PFSK-1 (cell line): ENCODE results near the gene LSS.

ENCODE experiments used
- SIN3A ChIP-seq: IDR thresholded peaks from 2 replicates; pipeline ENCODE4 v1.6.1; 2012; ENCODE audit warnings: mild to moderate bottlenecking, low read length, moderate library complexity, borderline replicate concordance; ENCODE audit not compliant: insufficient read depth
- TF ChIP-seq, protein P1 (sequence below), 2 experiments: IDR thresholded peaks; 2 replicates each; pipeline versions ENCODE4 v1.6.1 to v1.8.0; 2011 to 2012; ENCODE audit warnings: low read depth in 2 of 2, low read length in 2 of 2, control low read depth in 1 of 2, inconsistent platforms in 1 of 2, mild to moderate bottlenecking in 1 of 2, moderate library complexity in 1 of 2; ENCODE audit not compliant: insufficient read depth in 1 of 2

DNA sequence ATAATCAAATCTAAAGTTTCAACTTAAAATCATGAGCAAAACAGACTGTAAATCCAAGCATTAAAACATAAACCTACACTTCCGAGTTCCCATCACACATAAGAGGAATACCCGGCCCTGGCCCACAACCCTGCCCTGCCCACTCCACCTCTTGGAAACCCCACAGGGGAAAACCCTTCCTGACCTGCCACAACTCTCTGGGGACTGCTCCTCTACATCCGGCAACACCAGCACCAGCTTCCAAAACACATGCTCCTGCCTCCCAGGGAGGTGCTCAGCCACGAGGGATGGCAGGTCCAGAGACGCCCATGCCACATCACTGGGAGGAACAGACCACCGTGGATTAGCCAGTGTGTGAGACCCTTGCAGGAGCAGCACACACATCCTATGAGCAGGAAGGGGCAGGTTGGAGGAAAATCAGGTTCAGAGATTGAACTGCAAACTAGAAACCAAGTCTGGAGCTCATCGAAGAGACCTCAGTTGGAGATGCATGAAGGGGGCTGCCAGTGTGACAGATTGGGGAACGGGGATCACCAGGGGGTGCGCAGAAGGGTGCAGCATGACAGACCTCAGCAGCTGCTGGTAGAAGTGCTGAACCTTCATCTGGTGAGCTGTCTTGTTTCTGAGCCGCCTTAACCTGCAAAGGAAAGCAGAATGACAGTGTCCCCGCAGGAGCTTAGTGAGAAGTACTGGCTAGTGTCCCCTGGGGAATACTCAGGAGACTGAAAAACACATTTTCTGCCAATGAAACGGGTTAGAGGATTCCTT, 25.8 kb upstream of the LSS start:
- TF ChIP-seq, protein P1, sequence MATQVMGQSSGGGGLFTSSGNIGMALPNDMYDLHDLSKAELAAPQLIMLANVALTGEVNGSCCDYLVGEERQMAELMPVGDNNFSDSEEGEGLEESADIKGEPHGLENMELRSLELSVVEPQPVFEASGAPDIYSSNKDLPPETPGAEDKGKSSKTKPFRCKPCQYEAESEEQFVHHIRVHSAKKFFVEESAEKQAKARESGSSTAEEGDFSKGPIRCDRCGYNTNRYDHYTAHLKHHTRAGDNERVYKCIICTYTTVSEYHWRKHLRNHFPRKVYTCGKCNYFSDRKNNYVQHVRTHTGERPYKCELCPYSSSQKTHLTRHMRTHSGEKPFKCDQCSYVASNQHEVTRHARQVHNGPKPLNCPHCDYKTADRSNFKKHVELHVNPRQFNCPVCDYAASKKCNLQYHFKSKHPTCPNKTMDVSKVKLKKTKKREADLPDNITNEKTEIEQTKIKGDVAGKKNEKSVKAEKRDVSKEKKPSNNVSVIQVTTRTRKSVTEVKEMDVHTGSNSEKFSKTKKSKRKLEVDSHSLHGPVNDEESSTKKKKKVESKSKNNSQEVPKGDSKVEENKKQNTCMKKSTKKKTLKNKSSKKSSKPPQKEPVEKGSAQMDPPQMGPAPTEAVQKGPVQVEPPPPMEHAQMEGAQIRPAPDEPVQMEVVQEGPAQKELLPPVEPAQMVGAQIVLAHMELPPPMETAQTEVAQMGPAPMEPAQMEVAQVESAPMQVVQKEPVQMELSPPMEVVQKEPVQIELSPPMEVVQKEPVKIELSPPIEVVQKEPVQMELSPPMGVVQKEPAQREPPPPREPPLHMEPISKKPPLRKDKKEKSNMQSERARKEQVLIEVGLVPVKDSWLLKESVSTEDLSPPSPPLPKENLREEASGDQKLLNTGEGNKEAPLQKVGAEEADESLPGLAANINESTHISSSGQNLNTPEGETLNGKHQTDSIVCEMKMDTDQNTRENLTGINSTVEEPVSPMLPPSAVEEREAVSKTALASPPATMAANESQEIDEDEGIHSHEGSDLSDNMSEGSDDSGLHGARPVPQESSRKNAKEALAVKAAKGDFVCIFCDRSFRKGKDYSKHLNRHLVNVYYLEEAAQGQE (IDR thresholded peaks at IDR 0.05; ENCODE audit: insufficient read depth in 1 of 2, low read depth in 2 of 2, low read length in 2 of 2): no peak
- no peak for TF ChIP-seq SIN3A
